Activated CD4-positive, alpha-beta T cell treated with anti-CD3 and anti-CD28 coated beads, Interleukin-2, amount 50 U/mL, for 4 hours (primary cell): ENCODE results near the gene CEACAM4.

Experiments used
- DNase-seq, 2 experiments: peaks; one replicate each; pipeline ENCODE4 v3.0.0-alpha.2; 2020

CEACAM4 gene

DNA sequence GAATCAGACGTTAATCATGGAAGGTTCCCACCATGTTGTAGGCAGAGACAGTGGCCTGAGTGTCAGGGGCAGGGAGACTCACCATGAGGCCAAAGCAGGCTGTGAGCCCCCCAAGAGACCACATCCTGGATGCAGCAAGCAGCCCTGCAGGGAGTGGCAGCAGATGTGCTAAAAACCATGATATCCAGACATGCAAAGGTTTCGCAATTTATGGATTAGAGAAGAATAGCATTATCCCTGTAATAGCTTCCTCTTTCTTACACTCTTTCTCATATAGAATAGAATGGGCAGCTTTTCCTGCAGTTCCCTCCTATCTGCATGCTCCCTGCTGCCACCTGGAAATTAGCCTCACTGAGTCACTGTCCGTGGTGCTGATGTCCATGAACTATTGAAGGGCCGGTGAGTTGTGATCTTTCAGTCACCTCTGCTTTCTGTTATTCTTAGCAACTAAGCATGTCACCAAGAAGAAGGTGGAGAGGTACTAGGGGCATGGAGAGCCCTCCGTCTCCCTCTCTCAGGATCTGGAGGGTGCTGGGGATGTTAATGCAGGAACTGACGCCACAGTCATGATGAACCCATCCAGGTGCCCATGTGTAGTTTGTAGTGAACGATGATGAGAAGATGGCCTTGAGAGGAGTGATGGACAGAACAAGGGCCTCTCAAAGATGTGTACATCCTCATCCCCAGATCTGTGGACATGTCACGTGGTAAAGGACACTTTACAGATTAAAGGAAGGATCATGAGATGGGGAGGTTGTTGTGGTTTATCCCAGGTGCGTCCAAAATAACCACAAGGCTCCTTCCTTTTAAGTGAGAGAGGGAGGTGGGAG, 9.9 kb downstream of the CEACAM4 start:
- no peak for DNase-seq

DNA sequence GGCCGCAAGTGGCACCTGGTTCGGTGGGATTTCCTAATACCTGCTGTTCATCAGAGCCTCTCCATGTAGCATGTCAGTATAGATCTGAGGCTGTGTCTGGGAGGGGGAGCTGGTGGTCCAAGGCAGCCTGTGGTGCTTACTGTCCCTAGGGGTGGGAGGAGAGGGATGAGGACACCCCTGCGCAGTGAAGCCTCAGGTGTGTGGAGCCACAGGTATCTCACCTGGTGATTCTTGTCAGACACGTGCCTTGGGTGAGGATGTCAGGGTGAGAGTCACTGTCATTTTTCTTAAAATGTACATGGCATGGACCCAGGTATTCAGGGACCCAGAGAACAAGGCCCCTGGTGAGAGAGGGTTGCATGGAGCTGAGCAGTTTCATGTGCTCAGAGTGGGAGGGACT, 11.7 kb downstream of the CEACAM4 start:
- DNase-seq = no peak

DNA sequence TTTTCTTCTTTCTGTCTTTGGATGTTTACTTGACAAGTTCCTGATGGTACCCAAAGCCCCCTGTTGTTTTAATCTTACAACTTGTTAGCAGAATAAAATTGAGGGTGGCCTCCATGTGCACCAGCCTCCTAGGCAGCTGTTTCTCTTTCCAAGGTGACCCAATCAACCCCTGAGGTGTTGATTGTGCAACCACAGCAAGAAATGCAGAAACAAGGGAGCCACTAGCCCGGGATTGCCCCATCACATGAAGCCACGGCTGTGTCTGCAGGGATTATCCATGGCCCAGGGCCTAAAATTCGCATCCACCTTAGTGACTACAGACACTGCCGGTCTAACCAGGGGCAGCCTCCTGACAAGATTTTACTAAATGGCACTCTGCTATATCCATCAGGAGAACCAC, 14.4 kb downstream of the CEACAM4 start:
- DNase-seq = no peak

DNA sequence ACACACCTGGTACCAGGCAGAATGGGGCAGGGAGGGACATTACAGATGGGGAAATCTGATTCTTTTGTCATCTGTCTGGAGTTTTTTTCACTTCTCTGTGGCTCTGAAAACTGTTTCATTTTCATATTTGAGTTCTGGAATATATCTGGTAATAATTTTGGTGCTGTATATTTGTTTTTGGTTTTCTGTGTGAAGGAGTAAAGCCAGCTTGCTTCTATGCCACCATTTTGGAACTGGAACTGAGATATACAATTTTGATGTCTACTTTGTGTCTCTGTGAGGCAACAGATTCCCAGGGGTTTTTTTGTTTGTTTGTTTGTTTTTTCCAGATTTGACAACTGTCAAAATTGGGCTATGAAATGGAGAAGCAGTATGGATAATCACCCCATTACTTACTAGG, 16.1 kb downstream of the CEACAM4 start:
- no peak for DNase-seq

DNA sequence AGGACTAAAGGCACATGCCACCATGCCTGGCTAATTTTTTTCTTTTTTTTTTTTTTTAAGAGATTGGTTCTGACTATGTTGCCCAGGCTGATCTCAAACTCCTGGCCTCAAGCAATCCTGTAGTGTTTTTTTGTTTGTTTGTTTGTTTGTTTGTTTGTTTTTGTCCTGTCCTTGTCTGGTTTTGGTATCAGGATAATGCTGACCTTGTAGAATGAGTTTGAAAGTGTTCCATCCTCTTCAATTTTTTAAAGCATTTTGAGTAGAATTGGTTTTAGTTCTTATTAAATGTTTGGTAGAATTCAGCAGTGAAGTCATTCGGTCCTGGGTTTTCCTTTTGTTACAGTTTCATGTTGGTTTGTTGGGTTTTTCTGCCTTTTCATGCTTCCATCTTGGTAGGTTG, 19.2 kb downstream of the CEACAM4 start:
- DNase-seq = no peak

DNA sequence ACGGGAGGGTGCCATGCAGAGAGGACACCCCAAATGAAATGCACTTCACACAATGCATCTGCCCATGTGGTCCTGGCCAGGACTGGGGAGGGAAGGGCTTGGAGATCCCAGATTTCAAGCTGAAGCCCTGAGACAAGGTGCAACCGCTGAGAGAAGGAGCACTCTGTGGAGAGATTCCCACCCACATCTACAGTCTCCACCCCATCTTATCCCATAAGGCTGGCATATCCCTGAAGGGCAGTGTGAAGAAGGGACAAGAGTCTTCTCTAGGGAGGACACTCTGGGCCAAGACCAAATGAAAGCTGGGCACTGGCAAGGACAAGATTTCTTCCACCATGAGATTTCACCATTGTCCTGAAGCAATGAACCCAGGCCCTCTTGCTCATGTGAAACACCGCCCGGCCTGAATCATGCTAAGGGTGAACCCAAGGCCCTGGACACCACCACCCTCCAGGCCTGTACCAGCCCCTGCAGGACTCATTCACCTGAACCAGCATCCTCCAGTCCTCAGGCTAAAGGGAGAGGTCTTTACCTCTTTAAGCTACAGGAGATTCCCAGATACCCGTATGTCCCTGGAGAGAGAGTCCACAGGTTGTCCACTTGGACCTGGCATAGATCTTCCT, 20.5 kb downstream of the CEACAM4 start:
- no peak for DNase-seq

DNA sequence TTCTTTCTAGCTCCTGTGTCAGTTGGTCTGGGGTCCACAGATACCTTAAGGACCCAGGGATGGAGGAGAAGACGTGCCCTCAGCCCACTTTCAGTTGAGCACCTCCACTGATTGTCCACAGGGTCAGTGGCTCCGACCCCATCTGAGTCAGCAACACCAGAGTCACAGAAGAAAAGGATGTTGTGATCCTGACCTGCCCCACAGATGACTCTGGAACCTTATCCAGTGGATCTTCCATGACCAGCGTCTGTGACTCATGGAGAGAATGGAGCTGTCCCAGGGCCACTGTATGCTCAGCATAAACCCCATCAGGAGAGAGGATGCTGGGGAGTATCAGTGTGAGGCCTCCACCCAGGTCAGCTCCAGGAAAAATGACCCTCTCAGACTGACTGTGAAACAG, 22.0 kb downstream of the CEACAM4 start:
- no peak for DNase-seq

DNA sequence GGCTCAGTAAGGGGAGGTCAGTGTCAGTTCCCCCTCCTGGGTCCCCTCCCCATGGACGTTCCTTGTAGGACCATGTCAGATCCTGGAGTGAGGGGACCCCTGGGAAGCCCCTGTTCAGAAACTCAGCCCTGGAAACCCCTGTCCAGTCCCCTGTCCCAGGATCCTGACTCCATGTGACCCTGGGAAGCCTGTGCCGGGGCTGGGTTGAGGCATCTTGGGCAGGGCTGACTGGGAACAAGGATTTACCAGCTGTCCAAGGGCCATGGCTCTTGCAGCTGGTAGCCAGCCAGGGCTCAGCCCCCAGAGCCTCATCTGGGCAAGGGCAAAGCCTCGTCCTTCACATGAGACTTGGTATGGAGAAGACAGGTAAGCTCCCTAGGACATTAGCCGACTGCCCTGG, 25.1 kb downstream of the CEACAM4 start:
- no peak for DNase-seq

DNA sequence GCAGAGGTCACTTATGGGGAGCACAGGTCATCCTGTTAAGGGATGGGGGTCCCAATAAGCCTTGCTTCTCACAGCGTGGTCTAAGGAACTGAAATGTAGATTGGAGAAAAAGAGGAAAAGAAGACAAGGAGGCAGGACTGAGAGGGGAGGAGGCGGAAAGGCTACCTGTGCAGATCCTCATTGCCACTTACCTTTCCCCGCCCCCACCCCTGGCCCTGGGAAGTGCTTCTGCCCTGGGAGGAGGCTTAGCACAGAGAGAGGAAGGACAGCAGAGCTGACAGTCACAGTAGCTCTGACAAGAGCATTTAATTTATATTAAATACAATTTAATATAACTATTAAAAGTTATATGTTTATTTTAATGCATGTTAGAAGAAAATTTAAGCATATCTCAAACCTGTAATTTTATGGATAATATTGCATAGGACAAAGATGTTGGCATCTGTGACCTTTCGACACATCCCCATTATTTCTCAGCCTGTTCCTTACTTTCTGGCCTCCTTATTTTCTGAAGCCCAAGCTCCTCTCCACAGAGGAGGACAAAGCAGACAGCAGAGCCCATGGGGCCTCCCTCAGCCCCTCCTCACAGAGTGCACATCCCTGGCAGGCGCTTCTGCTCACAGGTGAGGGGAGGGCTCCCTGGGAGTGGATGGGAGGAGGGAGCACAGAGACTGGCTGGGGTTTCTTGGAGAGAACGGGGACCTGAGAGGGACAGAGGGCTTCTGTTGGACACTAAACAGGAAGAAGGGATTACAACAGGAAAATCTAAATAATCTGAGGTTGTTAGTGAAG, 27.5 kb downstream of the CEACAM4 start:
- DNase-seq = no peak

DNA sequence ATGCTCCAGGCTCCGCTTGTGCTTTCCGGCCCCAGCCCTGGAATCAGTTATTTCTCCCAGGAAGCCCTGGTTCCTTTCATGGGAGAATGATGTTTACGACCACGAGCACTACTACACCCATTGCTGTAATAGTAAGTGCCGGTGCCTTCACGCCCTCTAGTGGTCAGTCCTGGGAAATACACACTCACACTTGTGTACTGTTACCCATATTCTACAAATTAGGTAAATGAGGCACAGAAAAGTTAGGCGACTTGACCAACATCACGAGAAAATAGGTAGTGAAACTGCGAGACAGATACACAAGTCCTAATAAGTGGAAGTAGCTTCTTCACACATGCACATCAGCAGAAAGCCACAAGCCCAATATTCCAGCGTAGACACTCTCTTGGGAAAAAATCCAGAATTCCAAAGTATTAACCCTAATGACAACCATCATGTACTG, 29.3 kb downstream of the CEACAM4 start:
- DNase-seq = peak; percentile 71 to 76

DNA sequence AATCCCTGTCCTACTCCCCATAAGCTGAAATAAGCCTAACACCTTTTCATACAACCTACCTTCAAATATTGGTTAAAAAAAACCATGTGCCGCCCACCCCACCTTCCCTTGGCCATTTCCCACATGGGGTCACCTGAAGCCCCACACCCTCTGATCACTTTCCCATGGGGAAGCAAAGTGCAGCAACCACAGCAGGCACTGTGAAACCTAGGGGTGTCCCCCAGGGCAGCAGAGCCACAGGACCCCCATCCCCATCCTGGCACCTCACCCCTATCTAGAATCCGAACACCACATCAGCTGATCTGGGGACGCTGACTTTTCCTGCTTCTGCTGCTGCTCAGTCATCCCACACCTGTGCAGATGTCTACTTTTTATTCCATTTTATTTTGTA, 31.0 kb downstream of the CEACAM4 start:
- no peak for DNase-seq

DNA sequence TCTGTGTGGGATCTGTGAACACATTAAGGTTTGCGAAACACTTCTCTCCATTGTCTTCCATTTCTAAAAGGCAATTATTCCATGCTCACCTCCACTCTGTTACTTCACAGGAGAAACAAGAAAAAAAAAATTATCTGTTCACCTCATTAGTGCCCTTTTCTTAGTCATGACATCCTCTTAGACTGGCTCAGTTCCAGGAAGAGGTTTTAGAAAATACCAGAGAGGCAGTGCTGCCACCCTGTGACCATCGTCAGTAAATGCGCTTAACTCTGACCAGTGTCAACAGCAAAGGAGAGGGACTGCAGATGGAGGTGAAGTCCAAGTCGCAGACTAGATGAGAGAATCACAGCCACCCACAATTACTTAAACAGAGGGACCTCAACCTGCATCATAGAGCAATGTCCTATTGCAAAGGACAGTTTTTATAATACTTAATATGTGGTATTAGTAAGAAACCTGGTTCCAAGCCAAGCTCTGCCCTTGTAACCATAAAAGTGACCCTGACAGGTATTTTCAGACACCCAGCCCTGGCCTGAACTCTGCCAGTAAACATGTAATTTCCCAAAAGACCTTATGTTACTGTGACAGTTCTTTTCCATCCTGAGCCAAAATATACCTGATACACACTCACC, 31.5 kb downstream of the CEACAM4 start:
- DNase-seq = peak; percentile 58 to 61

DNA sequence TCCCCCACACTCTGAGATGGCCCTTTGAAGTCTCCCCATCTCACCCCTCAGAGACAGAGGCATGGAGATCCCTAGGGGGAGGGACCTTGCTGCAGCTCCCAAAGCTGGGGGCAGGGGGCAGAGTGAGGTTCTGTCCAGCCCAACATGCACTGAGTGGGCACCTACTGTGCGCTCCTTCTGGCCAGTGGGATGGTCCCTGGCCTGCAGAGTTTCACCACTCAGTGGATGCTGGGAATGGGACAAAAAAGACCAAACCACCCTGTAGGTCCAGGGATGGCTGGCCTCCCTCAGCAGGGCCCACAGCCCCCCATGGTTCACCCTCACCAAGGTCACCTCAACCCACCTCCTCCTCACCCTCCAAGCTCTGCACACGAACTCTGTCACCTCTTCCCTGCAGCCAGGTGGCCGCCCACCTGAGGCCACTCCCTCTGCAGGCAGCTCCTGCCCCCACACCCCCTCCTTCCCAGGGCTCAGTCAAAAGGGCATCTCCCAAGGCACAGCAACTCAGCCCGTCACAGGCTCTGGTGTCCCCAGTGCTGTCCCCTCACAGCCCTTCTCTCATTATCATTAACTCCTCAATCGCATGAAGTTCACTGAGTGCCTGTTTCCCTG, 34.8 kb downstream of the CEACAM4 start:
- no peak for DNase-seq

DNA sequence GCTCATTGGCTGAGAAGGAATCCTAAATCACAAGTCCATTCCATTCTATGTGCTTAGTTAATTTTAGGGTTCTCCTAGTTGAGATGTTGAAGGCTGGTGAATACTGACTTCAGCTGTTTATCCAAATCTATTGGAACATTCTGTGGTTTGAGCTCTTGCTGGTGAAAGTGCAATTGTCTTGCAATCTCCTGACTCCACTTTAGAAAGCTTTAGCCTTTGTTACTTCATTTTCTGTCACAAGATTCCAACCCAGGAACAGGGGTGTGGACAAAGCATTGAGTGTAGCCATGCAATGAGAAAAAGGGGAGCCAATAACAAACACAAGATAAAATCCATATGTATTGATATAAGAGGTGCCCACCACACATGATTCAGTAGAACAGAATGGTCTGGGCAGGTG, 35.9 kb downstream of the CEACAM4 start:
- no peak for DNase-seq

DNA sequence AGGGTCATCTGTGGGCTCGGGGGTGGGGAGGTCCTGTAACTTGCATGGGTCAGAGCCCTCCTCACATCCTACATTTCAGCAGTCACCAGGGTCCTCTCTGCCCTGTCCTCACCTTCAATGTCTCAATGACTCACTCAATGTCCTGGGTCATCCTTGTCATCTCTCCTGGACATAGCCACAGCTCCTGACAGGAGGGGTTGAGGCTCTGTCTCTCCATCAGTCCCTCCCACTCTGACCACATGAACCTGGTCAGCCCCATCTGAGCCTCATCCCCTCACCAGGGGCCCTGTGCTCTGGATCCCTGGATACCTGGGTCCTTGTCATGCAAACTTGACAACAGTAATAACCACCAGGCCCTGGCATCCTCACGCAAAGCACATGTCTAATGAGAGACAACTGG, 37.5 kb downstream of the CEACAM4 start:
- DNase-seq = no peak

DNA sequence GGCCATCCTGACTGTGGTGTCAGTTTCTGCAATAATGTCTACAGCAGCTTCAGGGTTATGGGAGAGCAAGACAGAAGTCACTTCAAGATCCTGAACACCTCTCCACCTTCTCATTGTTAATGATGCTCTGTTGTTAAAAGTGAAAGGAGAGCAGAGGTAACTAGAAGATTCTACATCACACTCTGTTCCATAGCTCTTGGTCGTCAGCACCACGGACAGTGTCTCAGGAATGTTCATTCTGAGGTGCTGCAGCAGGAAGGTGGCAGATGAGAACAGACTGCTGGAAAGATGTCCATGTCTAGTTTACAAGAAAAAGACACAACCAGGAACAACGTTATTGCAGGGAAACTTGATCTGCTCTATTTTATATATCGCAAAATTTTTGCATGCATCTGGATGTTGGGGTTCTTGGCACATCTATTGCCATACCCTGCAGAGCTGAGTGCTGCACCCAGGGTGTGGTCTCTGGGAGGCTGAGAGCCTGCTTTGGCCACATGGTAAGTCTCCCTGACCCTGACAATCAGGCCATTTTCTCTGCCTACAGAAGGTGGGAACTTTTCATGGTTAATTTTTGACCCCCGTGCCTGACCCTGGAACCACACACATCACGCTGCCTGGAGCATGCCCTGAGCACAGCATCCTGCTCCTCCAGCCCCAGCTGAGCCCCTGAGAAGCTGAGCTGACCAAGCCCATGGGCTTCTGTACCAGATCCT, 38.2 kb downstream of the CEACAM4 start:
- no peak for DNase-seq

DNA sequence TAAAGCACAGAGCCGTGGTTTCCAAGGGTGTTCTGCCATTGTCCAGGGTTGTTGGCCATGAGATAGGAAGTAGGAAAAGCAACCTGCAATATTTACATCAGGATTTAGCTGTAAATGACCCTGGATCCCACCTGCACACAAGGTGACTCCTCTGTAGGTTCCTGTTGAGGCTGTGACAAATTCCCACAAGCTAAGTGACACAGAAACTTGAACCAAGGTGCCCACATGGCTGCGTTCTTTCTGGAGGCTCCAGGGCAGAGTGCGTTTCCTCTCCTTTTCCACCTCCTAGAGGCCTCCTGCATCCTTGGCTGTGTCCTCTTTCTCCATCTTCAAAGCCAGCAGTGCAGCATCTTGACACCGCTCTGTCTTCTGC, 39.0 kb downstream of the CEACAM4 start:
- no peak for DNase-seq

DNA sequence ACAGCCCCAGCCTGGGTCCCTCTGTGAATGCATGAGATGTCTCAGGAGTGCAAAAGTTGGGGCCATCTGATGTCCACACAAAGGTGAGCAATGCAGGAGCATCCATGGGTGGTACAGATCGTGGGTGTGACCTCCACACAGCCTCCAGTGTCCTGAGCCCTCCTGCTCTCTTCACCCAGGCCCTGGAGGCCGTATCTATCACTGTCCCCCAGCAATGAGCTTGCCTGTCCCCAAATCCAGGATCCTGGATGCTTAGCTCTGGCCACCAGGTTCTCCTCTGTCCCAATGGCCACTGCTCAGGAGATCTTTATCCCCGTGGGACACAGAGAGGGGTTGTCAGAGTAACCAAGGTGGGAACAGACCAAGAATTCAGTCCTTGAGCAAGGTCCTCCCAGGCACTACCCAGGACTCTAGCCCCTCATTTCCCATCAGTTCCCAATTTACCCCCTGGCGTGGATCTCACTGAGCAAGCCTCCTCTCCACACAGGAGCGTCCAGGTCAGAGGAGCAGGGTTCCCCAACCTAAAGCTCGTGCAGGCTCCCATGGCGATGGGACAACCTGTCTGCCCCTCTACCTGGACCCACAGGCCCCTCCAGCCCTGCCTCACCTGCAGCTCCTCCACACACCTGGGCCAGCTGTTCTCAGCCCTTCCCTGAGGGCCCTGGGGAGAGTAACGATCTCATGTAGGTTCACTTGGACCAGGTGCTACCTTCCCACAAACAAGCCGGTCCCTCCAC, 39.6 kb downstream of the CEACAM4 start:
- no peak for DNase-seq

DNA sequence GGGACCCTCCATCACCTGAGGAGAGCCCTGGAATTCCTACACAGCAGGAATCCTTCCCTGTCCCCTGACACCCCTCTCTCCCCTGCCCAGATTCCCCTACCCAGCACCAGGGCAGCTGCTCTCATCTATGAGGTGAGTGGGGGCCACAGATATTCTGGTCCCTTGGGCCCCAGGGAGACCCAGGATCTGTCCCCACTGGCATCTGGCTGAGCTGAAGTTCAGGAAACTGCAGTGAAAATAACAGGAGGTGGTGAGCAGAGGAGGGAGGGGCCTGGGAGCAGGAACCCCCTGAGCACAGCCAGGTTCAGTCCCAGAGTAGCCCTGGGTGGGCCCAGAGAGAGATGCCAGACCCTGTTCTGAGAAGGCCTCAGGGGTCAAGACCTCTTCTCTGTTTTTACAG, 40.8 kb downstream of the CEACAM4 start:
- no peak for DNase-seq

DNA sequence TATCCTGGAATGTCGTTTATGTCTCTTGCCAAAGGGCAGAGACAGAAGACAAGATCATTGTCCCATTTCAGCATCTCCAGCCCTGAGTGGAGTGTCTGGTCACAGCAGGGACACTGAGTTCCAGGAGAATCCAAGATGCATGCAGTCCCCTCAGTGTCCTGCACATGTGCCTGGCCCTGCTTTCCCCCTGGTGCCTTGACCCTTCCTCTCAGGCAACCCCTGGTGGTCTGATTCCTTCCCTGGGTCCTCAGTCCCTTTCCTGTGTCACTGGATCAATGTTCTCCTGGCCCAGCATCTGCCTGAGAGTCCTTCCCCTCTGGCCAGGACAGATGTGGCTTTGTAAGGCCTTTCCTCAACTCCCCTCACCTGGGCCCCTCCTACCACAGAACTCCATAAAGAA, 41.9 kb downstream of the CEACAM4 start:
- DNase-seq = no peak

DNA sequence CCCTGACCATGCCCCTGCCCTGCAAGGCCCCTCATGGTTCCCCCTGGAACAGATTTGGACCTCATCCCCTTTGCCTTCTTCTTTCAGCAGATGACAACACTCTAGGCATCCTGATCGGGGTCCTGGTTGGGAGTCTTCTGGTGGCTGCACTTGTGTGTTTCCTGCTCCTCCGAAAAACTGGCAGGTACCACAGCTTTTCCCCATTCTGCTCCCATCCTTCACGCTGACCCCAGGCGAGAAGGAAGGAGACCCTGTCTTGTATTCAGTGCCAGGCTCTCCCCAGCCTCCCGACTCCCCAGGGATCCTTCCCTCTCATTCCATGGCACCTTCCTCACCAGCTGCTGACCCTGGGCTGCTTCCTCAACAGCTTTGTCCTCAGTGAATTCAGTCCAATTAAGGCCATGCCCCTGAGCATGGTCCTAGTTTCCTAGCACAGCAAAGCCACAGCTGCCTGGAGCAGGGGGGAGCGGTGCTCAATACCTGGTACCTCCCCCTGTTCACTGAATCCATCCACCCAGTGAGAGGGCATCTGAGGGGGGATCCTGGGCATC, 42.5 kb downstream of the CEACAM4 start:
- DNase-seq = no peak
